HTERT RPE-1 (cell line): ENCODE data around the gene TANGO6.
"Not testable (repeated sequence)": the region's sequence is repeated elsewhere in the genome, so short reads cannot be mapped to it uniquely, and the experiment has no call there.

ENCODE experiments used
- in situ Hi-C: fragments of 300-500 bp; cut with MboI; formaldehyde crosslinking; loops from 4 replicates; pipeline ENCODE4 v1.14.3; 2020; ENCODE audit warnings: low sequenced_read_pairs

TANGO6 gene

DNA sequence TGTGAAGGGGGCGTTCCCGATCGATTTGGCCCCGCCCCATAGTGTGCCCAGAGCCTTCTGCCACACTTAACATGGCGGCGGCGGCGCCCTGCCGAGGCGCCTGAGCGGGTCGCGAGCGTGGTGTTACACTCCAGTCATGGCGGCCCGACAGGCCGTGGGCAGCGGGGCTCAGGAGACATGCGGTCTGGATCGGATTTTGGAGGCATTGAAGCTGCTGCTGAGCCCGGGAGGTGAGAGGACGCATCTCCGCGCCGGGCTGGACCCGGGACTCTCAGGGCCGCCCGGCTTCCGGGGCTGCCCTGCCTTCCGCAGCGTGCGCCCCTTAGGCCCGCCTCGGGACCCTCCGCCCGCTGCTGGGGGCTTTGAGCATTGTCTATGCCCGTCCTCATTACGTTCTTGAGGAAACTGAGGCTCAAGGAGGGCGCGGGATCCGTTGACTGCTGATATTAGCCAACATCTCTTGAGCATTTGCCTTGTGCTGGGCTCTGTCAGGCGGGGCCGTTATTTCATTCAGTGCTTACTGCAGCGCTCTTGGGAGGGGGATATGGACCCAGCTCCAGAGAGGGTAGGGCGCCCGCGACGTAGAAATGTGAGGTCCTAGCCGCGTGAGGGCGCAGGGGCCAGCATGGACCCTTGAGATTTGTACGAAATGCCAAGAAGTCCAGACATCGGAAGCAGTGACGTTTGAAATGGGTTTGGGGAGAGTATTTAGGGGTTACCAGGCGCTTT is at the start of gene TANGO6:
TANGO6 (plus strand) TSS at position 50 of the 729 bp plus-strand sequence; CDS start at position 137, 87 bp downstream.
- in situ Hi-C loops, result no loop called here

DNA sequence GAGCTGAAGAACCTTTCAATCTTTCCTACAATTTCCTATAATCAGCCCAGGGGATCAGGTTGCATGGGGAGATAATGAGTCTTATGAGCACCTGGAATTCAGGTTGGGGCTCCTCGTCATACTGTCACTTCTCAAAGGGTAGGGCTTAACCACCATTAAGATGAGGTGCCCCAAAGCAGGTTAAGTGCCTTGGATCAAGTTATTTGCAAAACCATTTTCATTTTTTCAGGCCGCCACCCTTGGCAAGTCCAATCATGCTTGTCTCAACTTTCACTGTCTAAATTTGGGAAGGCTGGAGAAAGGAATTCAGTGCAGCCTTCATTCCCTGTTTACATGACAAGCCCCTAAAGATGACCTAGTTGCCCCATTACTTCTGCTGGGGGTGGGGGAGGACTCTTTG is 44.9 kb upstream of the TANGO6 start:
- in situ Hi-C loops, result no loop called here

DNA sequence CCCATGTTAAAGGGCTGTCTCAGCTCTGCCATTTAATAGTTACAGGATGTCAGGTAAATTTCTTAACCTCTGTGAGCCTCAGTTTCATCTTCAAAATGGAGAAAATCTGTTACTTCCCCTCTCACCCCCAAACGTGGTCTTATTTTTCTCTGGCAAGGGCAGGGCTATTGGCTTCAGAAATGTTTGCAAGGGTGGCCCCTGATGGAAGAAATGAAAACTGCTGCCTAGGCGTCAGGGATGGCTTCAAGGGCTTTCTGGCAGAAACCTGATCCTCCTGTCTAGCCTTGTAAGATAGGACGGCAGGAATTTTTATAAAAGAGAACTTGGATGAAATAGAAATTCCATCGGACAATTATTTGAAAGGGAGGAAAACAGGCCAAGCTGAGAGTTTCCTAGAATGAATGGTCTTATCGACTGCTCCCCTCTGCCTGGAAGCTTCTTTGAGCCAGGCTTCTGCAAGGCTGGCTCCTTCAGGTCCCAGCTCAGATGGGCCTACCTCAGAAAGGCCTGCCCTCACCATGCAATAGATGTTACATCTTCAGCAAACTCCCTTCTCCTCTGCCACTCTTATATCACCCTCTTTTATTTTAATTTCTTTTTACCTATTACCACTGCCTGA is 43.0 kb upstream of the TANGO6 start:
- in situ Hi-C loops, result no loop called here

- in situ Hi-C loops, result no loop called here
These were observed 41.1 kb upstream of the TANGO6 start for GRCh38 chr16:68802190-68802589.

- in situ Hi-C loops, result no loop called here
These were observed 36.9 kb upstream of the TANGO6 start for GRCh38 chr16:68806422-68806821.

GRCh38 chr16:68806981-68807380 is 36.4 kb upstream of the TANGO6 start:
- in situ Hi-C loops, result no loop called here

GRCh38 chr16:68814516-68814915 is 28.8 kb upstream of the TANGO6 start:
- in situ Hi-C loops, result no loop called here

GRCh38 chr16:68823401-68824135 is 19.8 kb upstream of the TANGO6 start:
- in situ Hi-C loops, result no loop called here

GRCh38 chr16:68825427-68825826 is 17.9 kb upstream of the TANGO6 start:
- in situ Hi-C loops, result no loop called here

- in situ Hi-C loops, result no loop called here
These were observed 16.7 kb upstream of the TANGO6 start for GRCh38 chr16:68826652-68827051.

DNA sequence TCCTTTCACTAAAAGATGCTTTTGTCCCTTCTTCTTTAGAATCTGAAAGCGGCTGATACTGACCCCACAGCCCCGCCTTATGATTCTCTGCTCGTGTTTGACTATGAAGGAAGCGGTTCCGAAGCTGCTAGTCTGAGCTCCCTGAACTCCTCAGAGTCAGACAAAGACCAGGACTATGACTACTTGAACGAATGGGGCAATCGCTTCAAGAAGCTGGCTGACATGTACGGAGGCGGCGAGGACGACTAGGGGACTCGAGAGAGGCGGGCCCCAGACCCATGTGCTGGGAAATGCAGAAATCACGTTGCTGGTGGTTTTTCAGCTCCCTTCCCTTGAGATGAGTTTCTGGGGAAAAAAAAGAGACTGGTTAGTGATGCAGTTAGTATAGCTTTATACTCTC is 10.1 kb upstream of the TANGO6 start:
- in situ Hi-C loops, result no loop called here

DNA sequence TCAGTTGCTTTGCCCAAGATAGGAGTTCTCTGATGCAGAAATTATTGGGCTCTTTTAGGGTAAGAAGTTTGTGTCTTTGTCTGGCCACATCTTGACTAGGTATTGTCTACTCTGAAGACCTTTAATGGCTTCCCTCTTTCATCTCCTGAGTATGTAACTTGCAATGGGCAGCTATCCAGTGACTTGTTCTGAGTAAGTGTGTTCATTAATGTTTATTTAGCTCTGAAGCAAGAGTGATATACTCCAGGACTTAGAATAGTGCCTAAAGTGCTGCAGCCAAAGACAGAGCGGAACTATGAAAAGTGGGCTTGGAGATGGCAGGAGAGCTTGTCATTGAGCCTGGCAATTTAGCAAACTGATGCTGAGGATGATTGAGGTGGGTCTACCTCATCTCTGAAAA is 8.8 kb upstream of the TANGO6 start:
- in situ Hi-C loops, result no loop called here

- in situ Hi-C loops, result no loop called here
These were observed 7.4 kb upstream of the TANGO6 start for GRCh38 chr16:68835970-68836369.

DNA sequence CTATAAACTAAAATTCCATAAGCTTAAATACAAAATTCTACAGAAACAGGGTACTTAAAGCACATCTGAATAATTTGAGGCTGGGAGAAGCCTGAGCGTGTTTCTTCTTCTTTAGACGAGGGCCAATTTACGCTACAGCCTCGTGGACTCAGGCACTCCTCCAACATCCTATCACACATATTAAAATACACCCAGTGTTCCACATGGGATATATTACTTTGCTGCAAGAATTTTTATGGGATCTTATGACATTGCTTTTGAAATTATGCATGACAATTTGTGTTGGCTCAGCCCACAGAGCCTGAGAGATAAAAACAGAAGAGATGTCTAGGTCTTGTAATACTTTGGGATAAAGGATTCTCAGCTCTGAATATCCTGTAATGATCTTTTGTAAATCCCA is 3.5 kb upstream of the TANGO6 start:
- in situ Hi-C loops, result no loop called here

DNA sequence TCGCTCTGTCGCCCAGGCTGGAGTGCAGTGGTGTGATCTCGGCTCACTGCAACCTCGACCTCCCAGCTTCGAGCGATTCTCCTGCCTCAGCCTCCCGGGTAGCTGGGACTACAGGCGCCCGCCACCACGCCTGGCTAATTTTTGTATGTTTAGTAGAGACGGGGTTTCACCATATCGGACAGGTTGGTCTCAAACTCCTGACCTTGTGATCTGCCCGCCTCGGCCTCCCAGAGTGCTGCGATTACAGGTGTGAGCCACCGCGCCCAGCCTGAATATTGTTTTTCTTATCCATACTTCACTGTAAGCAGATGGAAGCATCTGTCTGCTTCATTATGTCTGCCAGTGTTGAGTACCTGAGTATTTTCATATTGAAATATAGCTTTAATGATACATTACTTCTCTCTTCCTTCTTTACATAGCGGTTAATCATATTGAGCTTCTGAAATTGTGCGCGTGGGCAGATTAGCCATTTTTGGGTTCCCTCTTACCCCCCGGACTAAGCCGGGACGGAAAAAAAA is 308 bp upstream of the TANGO6 start:
- in situ Hi-C loops, result not testable (repeated sequence)

DNA sequence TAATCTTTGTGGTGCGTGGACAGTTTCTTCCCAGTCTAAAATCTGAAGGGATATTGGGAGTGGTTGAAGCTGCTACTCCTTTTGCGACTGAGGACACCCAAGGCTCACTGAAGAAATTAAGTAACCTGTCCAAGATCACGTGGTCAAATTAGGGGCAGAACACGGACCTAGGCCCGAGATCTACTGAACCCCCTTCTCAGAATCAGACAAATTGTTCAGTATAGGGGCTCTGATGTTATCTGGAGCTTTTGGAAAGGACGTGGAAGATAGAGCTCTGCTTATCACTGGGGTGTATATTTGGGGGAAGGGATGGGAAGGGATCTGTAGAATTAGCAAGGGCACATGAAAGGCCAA is 857 bp downstream of the TANGO6 start:
- in situ Hi-C loops, result no loop called here

- in situ Hi-C loops, result no loop called here
These were observed 5.5 kb downstream of the TANGO6 start for GRCh38 chr16:68848786-68849185.

DNA sequence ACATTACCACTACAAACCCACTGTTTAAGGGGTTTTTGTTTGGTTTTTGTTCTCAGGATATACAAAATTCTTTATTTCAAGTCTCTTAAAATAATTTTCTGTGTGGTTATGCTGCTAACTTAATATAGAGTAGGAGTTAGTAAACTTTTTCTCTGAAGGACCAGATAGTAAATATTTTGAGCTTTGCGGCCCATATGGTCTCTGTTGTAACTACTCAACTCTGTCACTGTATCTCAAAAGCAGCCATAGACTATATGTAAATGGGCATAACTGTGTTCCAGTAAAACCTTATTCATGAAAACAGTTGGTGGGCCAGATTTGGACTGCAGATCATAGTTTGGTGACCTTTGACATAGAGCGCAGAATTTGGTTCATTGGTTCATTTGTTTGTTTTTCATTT is 7.2 kb downstream of the TANGO6 start:
- in situ Hi-C loops, result no loop called here

GRCh38 chr16:68851601-68852000 is 8.3 kb downstream of the TANGO6 start:
- in situ Hi-C loops, result no loop called here

DNA sequence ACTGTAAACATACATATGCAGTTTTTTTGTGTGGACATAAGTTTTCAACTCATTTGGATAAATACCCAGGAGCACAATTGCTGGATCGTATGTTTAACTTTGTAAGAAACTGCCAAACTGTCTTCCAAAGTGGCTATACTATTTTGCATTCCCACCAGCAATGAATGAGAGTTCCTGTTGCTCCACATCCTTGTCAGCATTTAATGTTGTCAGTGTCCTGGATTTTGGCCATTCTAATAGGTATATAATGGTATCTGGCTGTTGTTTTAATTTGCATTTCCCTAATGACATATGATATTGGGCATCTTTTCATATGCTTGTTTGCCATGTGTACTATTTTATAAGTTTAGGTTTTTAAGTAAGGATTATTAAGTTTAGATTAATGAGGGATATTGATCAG is 14.1 kb downstream of the TANGO6 start:
- in situ Hi-C loops, result no loop called here

DNA sequence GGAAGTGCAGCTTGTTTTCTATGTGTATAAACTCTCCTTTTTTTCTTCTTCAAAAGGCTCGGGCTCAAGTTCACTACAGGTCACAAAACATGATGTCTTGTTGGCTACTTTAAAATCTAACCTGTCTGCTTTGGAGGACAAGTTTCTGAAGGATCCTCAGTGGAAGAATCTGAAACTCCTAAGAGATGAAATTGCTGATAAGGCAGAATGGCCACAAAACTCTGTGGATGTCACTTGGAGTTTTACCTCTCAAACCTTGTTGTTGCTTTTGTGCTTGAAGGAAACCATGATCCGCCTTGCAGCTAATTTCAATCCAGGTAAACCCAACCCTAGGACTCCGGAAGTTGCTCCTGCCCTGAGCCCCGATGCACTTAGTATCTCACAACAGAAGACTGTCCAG is 16.5 kb downstream of the TANGO6 start:
- in situ Hi-C loops, result no loop called here
